Posterior cingulate gyrus (tissue), 11 donors: ENCODE data around the gene KRTAP9-2.
"Not testable (repeated sequence)": the region's sequence is repeated elsewhere in the genome, so short reads cannot be mapped to it uniquely, and the experiment has no call there.

Experiments used
- DNase-seq, 10 donors: peaks; one replicate each; pipeline versions ENCODE4 v3.0.0 to v3.0.0-alpha.2; 2020 to 2021; ENCODE audit warnings: mixed read lengths in 3 of 10
- intact Hi-C: fragments of 100-400 bp; cut with DNase I; formaldehyde crosslinking; loops from one replicate; pipeline ENCODE4 v1.15.1; 2023

KRTAP9-2 gene

GRCh38 chr17:41226598-41227095 is at the start of gene KRTAP9-2:
TSS of gene KRTAP9-2 (plus strand) at chr17:41226648. CDS start at chr17:41226655, 7 bp downstream.
- intact Hi-C loops, DNase-seq: not testable (repeated sequence)

GRCh38 chr17:41176744-41177387 is 49.6 kb upstream of the KRTAP9-2 start:
- intact Hi-C loops, result no loop called here
- no peak for DNase-seq

GRCh38 chr17:41177727-41178271 is 48.6 kb upstream of the KRTAP9-2 start, which contains the start of gene KRTAP4-2:
TSS of gene KRTAP4-2 (minus strand) at chr17:41178221. CDS start at chr17:41178164, 57 bp downstream.
- intact Hi-C loops, result no loop called here
- peak in 1 of 10 donors; percentile 77 for DNase-seq

- intact Hi-C loops, result no loop called here
- no peak for DNase-seq
Measured at GRCh38 chr17:41178341-41178740, 48.1 kb upstream of the KRTAP9-2 start.

- no peak for DNase-seq
- intact Hi-C loops, result no loop called here
Measured at GRCh38 chr17:41178843-41179616, 47.4 kb upstream of the KRTAP9-2 start.

GRCh38 chr17:41184480-41184961 is 41.9 kb upstream of the KRTAP9-2 start, which contains the start of gene KRTAP4-1:
TSS of gene KRTAP4-1 (minus strand) at chr17:41184911. CDS start at chr17:41184854, 57 bp downstream.
- no peak for DNase-seq
- intact Hi-C loops, result no loop called here

GRCh38 chr17:41185001-41185400 is 41.4 kb upstream of the KRTAP9-2 start:
- no peak for DNase-seq
- intact Hi-C loops, result no loop called here

- intact Hi-C loops, result no loop called here
- no peak for DNase-seq
Measured at GRCh38 chr17:41186872-41187271, 39.6 kb upstream of the KRTAP9-2 start.

- intact Hi-C loops, DNase-seq: not testable (repeated sequence)
Measured at GRCh38 chr17:41189837-41190318, 36.6 kb upstream of the KRTAP9-2 start, which contains the start of gene KRTAP9-1. TSS of gene KRTAP9-1 (plus strand) at chr17:41189887. CDS start at chr17:41189887, 0 bp downstream.

- intact Hi-C loops, result no loop called here
- DNase-seq, result no peak
Measured at GRCh38 chr17:41190328-41190727, 36.1 kb upstream of the KRTAP9-2 start.

- no peak for DNase-seq
- intact Hi-C loops, result no loop called here
Measured at GRCh38 chr17:41196068-41196467, 30.4 kb upstream of the KRTAP9-2 start.

- no peak for DNase-seq
- intact Hi-C loops, result no loop called here
Measured at GRCh38 chr17:41199421-41200078, 26.9 kb upstream of the KRTAP9-2 start.

GRCh38 chr17:41211845-41212466 is 14.5 kb upstream of the KRTAP9-2 start:
- DNase-seq, result no peak
- intact Hi-C loops, result no loop called here

- DNase-seq, result no peak
- intact Hi-C loops, result no loop called here
Measured at GRCh38 chr17:41212524-41213169, 13.8 kb upstream of the KRTAP9-2 start.

GRCh38 chr17:41215681-41216080 is 10.8 kb upstream of the KRTAP9-2 start:
- DNase-seq, result no peak
- intact Hi-C loops, result no loop called here

- intact Hi-C loops, result no loop called here
- DNase-seq, result no peak
Measured at GRCh38 chr17:41223821-41224220, 2.6 kb upstream of the KRTAP9-2 start.

GRCh38 chr17:41226051-41226450 is 397 bp upstream of the KRTAP9-2 start:
- intact Hi-C loops, result no loop called here
- DNase-seq, result no peak

- DNase-seq, result no peak
- intact Hi-C loops, result no loop called here
Measured at GRCh38 chr17:41230094-41230493, 3.6 kb downstream of the KRTAP9-2 start.

GRCh38 chr17:41231731-41232130 is 5.3 kb downstream of the KRTAP9-2 start:
- no peak for DNase-seq
- intact Hi-C loops, result no loop called here
